Kidney (tissue), 14 donors: ENCODE measurements around the gene KIF16B. TPM values are rescaled to one million over a fixed set of nuclear protein-coding genes. Genes with fewer than 3 reads are reported as not detected.
A peak's percentile ranks its signal among the peaks of the same experiment; 100 is the strongest.

Experiments used
- DNase-seq, 5 donors: peaks; one replicate each; pipeline ENCODE4 v3.0.0-alpha.2; 2013 to 2020
- FAIRE-seq: peaks from 2 replicates; lab custom pipeline; 2012; peaks lifted over from hg19 to GRCh38; lab: Jason Lieb, UNC
- H3K27ac ChIP-seq, 2 donors: one replicate each; pipeline ENCODE4 v1.7.0; 2013; ENCODE audit warnings: low read depth in 2 of 2, low read length in 2 of 2, inconsistent platforms in 1 of 2
- H3K27me3 ChIP-seq: one replicate; pipeline ENCODE4 v1.7.1; 2013; ENCODE audit warnings: low read length, inconsistent platforms; ENCODE audit not compliant: control insufficient read depth, insufficient read depth
- H3K36me3 ChIP-seq, 3 donors: one replicate each; pipeline versions ENCODE4 v1.7.0 to v1.7.1; 2013; ENCODE audit warnings: low read length in 3 of 3, control low read depth in 1 of 3, inconsistent platforms in 1 of 3; ENCODE audit not compliant: insufficient read depth in 3 of 3, control insufficient read depth in 2 of 3
- H3K4me1 ChIP-seq, 3 donors: one replicate each; pipeline versions ENCODE4 v1.7.0 to v1.7.1; 2013; ENCODE audit warnings: low read length in 3 of 3, inconsistent platforms in 1 of 3, low read depth in 1 of 3; ENCODE audit not compliant: control insufficient read depth in 2 of 3, insufficient read depth in 2 of 3
- H3K4me3 ChIP-seq, 3 donors: one replicate each; pipeline versions ENCODE4 v1.7.0 to v1.8.1; 2013; ENCODE audit warnings: low read length in 3 of 3, control low read depth in 1 of 3, inconsistent platforms in 1 of 3
- H3K9ac ChIP-seq, 3 donors: one replicate each; pipeline versions ENCODE4 v1.7.0 to v1.7.1; 2013; ENCODE audit warnings: low read length in 3 of 3, control low read depth in 1 of 3, inconsistent platforms in 1 of 3
- H3K9me3 ChIP-seq, 3 donors: one replicate each; pipeline versions ENCODE4 v1.7.0 to v1.7.1; 2013; ENCODE audit warnings: low read length in 3 of 3, control low read depth in 1 of 3, inconsistent platforms in 1 of 3; ENCODE audit not compliant: control insufficient read depth in 2 of 3, insufficient read depth in 1 of 3
- CTCF ChIP-seq: IDR thresholded peaks from 3 replicates; pipeline ENCODE4 v1.5.1; 2012; ENCODE audit warnings: mild to moderate bottlenecking, moderate library complexity, borderline replicate concordance; ENCODE audit not compliant: insufficient read depth; ENCODE audit errors: extremely low read depth
- intact Hi-C: fragments of 100-400 bp; cut with DNase I; formaldehyde crosslinking; loops from one replicate; pipeline ENCODE4 v1.11.1; 2022
- polyA plus RNA-seq: library from polyadenylated mRNA; stranded (reverse); fragments of 350-450 nt; fragmentation: Illumina TruSeq; extraction: RNeasy Lipid Tissue Mini Kit (QIAGEN cat#74804); gene quantifications from one replicate; pipeline ENCODE4 v1.2.3, GENCODE V29; 2014; ENCODE audit warnings: low read depth, low replicate concordance; ENCODE audit not compliant: insufficient read depth
- total RNA-seq: library from RNA; stranded (reverse); fragmentation: NEBNext Ultra II Directional; extraction: Animal tissue kit (Norgen Biotek cat#: 25700); gene quantifications from one replicate; pipeline ENCODE4 v1.2.1, GENCODE V29; 2021
- donor health status: control.
- donor health status: control.
- donor health status: control.
- donor health status: control.
- donor health status: control.
- donor health status: DM: yes; HTN: yes; CAD: no.
- donor health status: Normal renal cell carcinoma (clear cell type).

KIF16B gene
- total and polyA plus RNA-seq, 2 donors from 2014 or later: 15.0 to 19.7 TPM

- Histone ChIP-seq H3K27me3 (no peaks in the 10 kb centered on the region), H3K36me3 (no peaks in the 10 kb centered on the region), H3K9ac (no peak overlapping the region), H3K9me3 (no peaks in the 10 kb centered on the region), H3K4me3 (no peak overlapping the region), H3K4me1 (peaks cover 0 to 30% (median 20%) of the 10 kb centered on the region in 3 donors), H3K27ac (no peak overlapping the region)
- no peak for TF ChIP-seq CTCF
- FAIRE-seq (no peak), DNase-seq (no peak)
- intact Hi-C loops: no loop called here
Observed at GRCh38 chr20:16280219-16280618, 293.0 kb downstream of the KIF16B start.

GRCh38 chr20:16279320-16279719, 293.9 kb downstream of the KIF16B start:
- no peak overlapping the region for H3K4me3 ChIP-seq
- peaks cover 0 to 31% (median 20%) of the 10 kb centered on the region in 3 donors for H3K4me1 ChIP-seq
- H3K9ac ChIP-seq: no peak overlapping the region
- no peak for TF ChIP-seq CTCF
- intact Hi-C loops: no loop called here
- H3K27me3 ChIP-seq: no peaks in the 10 kb centered on the region
- DNase-seq: no peak
- H3K36me3 ChIP-seq: no peaks in the 10 kb centered on the region
- H3K9me3 ChIP-seq: no peaks in the 10 kb centered on the region
- H3K27ac ChIP-seq: no peak overlapping the region
- no peak for FAIRE-seq

GRCh38 chr20:16273812-16274555, 299.3 kb downstream of the KIF16B start:
- DNase-seq: peak in 2 of 5 donors; percentile 9 to 40
- H3K27ac ChIP-seq: peak overlapping the region; percentile 39 to 42
- no peak overlapping the region for H3K9ac ChIP-seq
- intact Hi-C loops: no loop called here
- peak overlapping the region in 1 of 3 donors; percentile 26 for H3K4me3 ChIP-seq
- no peaks in the 10 kb centered on the region for H3K9me3 ChIP-seq
- H3K4me1 ChIP-seq: peaks cover 0 to 22% (median 9%) of the 10 kb centered on the region in 3 donors
- H3K36me3 ChIP-seq: no peaks in the 10 kb centered on the region
- H3K27me3 ChIP-seq: no peaks in the 10 kb centered on the region
- TF ChIP-seq CTCF: no peak
- peak; percentile 63 for FAIRE-seq
